Amniotic stem cell (primary cell): ENCODE results near the gene MPRIP.
"Not testable (repeated sequence)": the region's sequence is repeated elsewhere in the genome, so short reads cannot be mapped to it uniquely, and the experiment has no call there.

Experiments
- DNase-seq: peaks from one replicate; lab custom pipeline; 2025; lab: John Stamatoyannopoulos, UW

The MPRIP gene

GRCh38 chr17:17013828-17014747 is 28.2 kb upstream of the MPRIP start:
- not testable (repeated sequence) for DNase-seq

GRCh38 chr17:17014748-17015124 is 27.5 kb upstream of the MPRIP start:
- DNase-seq, result not testable (repeated sequence)

GRCh38 chr17:17015230-17015629 is 27.0 kb upstream of the MPRIP start:
- no peak for DNase-seq

- not testable (repeated sequence) for DNase-seq
These were observed 25.8 kb upstream of the MPRIP start for GRCh38 chr17:17016199-17017197.

- no peak for DNase-seq
These were observed 24.8 kb upstream of the MPRIP start for GRCh38 chr17:17017343-17018014.

- DNase-seq, result no peak
These were observed 24.2 kb upstream of the MPRIP start for GRCh38 chr17:17018021-17018441.

- DNase-seq, result no peak
These were observed 23.4 kb upstream of the MPRIP start for GRCh38 chr17:17018612-17019429.

GRCh38 chr17:17019430-17019762 is 22.9 kb upstream of the MPRIP start:
- no peak for DNase-seq

GRCh38 chr17:17019891-17020456 is 22.3 kb upstream of the MPRIP start:
- no peak for DNase-seq

GRCh38 chr17:17020821-17021193 is 21.4 kb upstream of the MPRIP start:
- no peak for DNase-seq

- no peak for DNase-seq
These were observed 20.9 kb upstream of the MPRIP start for GRCh38 chr17:17021194-17021863.

- DNase-seq, result no peak
These were observed 20.2 kb upstream of the MPRIP start for GRCh38 chr17:17022011-17022410.

GRCh38 chr17:17022456-17022855 is 19.8 kb upstream of the MPRIP start:
- DNase-seq, result no peak

- DNase-seq, result no peak
These were observed 17.4 kb upstream of the MPRIP start for GRCh38 chr17:17024778-17025300.

- no peak for DNase-seq
These were observed 16.6 kb upstream of the MPRIP start for GRCh38 chr17:17025621-17026020.

- DNase-seq, result no peak
These were observed 16.1 kb upstream of the MPRIP start for GRCh38 chr17:17026163-17026562.

- DNase-seq, result no peak
These were observed 14.7 kb upstream of the MPRIP start for GRCh38 chr17:17027442-17028058.

- DNase-seq, result no peak
These were observed 14.0 kb upstream of the MPRIP start for GRCh38 chr17:17028059-17028877.
